GM19043 (cell line): ENCODE measurements around the gene PTPRN.
"Not testable (repeated sequence)": the region's sequence is repeated elsewhere in the genome, so short reads cannot be mapped to it uniquely, and the experiment has no call there.

Experiments
- ATAC-seq: cut with Tn5 transposase; IDR thresholded peaks from one replicate; pipeline ENCODE4 v1.9.1; 2021; ENCODE audit warnings: low read depth; ENCODE audit not compliant: unreplicated experiment

PTPRN gene

DNA sequence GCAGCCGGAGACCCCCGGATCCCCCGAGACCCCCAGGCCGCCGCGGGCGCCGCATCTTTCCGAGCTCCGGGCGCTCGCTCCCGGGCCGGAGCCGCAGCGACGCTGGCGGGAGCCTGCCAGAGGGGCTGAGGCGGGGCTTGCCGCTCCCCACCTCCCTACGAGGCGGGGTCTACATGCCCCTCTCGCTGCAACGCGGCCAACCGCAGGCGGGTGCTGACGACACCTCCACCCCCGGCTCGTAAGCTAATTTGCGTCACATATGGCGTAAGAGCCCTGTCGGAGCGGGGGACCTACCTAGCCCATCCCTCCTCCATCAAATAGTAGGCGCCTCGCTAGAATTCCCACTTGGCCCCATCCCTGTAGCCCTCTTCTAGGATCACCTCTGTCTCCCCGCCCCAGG is at the start of gene PTPRN:
Gene PTPRN, minus strand, starts transcription at position 124 of the 400 bp plus-strand sequence. Its CDS starts 69 bp downstream, at position 55.
- ATAC-seq: no peak

DNA sequence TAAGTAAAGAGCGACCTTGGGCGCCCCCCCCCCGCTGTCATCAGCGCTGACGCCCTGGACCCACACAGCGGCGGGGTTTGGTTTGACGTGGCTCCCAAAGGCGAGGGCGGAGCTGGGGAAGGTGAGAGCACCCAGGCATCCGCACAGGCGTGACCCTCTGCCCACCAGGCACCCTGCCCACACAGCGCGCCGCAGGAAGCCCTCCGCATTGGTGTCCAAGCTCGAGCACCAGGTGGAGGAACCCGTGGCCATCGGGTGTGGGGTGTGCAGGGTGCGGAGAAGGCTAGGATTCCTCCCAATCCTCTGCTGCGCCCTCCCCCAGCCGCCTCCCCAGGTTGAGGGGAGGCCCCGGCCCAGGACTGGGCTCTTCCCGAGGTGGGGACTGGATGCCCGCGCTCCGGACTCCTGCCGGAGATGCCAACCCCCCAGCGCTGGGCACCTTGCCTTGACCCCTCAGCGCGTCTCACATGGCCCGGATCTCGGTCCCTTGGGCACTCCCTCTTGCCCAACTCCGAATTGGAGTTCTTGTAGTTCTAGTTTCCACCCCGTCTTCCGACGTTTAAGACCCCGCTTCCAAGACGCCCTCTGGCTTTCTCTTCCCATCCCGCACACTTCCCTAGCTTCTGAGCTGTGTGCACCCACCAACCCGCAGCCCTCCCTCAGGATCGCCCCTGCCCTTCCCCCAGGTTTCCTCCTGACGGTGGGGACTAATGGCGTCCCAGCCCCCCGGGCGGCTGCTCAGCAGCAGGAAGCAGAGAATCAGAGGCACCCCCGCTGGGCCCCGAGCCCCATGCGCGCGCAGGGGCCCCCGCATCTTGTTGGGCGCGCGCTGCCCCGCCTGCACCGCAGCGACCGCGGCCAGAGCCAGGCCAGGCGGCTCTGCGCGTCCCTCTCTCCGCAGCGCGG is 49.2 kb upstream of the PTPRN start:
- ATAC-seq: no peak

- ATAC-seq: no peak
Measured at GRCh38 chr2:219356834-219357233, 47.6 kb upstream of the PTPRN start.

GRCh38 chr2:219354582-219354981 is 45.4 kb upstream of the PTPRN start:
- ATAC-seq: no peak

DNA sequence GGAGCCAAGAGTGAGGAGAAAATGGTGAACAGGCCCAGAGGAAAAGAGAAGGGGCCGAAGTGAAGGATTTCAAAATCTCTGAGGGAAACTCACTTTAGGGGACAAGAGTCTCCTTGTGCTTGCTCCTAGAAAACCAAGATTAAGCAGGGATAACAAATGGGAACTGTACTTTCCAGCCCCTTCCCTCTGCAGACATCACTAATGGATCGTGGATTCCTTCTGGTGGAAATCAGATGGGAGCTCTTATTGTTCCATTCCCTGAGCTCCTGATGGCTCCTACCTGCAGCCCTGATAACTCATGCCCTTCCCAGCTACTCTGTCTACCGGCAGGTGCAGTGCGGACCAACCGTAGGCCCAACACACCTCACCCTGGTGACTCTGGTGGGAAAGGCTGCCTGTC is 43.9 kb upstream of the PTPRN start:
- no peak for ATAC-seq

DNA sequence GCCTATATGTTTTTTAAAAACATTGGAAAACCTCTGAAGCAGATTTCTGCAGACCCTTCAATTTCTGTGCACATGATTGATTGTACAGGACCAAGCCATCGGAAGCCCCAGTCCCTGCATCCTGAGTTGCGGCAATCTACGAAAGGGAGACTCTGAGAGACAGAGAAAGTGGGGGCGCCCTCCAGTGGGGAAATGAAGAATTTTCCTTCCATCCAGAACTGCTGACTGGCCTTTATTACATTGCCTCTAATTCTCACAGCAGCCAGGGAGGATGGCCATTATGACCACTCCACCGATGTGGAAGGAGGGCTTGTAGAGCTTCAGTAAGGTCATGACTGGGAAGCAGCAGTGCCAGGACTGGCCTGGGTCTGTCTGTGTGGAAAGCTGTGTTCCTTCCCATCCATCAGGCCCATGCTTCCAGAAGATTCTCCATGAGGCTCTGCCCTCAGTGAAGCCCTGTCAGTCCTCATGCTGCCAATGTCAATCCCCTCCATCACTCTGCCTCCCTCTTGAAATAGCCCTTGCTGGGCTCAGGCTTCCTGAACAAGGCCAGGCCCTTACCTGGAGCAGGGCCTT is 43.3 kb upstream of the PTPRN start:
- ATAC-seq: no peak

GRCh38 chr2:219350710-219351221 is 41.6 kb upstream of the PTPRN start:
- ATAC-seq: no peak

DNA sequence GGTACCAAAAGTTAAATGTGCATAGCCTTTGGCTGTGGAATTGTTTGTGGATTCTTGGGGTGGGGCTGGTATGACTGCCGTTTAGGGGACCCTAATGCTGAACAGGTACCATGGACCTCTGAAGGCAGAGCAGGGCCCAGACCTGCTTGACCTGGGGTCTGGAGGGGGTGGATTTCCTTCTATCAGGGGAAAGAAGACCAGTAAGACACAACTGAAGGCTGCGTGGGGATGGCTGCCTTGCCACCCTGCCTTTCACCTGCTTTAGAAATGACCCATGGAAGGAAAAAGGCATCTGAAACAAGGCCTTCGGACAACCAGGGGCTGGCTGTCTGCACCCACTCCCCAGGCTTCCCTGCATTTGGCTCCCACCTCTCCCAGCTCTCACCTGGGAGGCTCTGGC is 41.0 kb upstream of the PTPRN start:
- ATAC-seq: no peak

DNA sequence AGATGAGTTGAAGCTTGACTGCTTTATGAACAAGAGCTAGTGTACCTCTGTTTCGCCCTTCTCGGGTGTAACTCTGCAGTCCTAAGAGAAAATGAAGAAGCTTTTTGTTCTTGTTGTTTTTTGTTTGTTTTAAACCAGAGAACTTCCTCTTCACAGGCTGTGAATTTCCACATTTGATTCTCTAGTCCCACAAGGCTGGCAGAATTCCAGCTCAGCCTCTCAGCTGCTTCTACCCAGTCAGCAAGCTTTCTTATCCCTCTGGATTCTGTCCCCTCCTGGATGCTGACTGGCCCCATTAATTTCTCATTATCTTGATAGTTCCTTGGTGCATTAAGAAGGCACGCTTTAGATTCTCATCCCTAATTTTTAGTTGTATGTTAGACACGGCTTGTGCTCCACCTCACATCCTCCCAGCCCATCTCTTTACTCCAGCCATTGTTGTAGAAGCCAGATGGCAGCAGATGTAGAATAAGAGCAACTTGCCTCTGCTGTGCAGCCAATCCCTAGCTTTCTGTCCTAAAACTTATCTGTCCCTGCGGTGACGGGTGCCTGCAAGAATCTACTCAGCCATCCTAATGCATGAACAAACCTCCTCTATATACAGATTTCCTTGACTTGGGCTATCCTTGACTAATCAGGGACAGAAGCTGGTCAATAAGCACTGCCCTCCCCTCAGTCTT is 35.7 kb upstream of the PTPRN start:
- ATAC-seq: no peak

DNA sequence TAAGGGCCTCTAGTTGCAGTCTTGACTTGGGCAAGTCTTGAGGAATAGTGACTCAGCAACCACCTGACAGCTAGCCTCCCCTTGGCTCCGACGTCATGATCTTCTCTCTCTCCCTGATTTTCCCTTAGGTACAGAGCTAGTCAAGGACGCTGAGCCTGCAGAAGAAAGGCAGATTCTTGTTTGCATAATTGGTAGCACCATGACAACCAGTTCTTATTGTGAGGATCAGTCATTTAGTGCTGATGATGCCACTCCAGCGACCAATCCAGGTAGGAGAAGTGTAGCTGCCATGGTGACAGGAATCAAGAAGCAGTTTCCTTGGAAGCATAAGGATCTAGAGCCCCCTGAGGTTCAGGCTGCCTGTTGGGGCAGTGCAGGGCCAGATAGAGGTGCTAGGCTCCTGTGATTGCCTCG is 26.2 kb upstream of the PTPRN start:
- ATAC-seq: no peak

DNA sequence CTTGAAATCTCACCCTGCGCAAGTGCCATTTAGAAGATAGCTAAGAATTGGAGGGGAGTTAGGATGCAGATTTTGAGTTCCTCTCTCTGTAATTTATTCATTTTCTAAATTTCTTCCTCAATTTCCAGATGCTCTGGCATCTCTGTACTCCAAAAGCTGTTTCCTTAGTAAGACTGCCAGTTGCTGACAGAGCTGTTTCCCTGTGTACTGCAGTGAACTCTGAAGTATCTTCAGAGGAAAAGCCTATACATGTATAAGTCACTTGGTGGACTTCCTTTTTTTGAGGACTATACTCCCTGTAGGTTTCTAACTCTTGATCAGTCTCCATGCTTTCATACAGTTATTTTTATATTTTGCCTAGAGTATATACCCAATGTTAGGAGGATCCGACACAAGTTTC is 24.9 kb upstream of the PTPRN start:
- no peak for ATAC-seq

- no peak for ATAC-seq
Measured at GRCh38 chr2:219332542-219332941, 23.3 kb upstream of the PTPRN start, which contains the start of gene RESP18. TSS of gene RESP18 (minus strand) at chr2:219332744.

DNA sequence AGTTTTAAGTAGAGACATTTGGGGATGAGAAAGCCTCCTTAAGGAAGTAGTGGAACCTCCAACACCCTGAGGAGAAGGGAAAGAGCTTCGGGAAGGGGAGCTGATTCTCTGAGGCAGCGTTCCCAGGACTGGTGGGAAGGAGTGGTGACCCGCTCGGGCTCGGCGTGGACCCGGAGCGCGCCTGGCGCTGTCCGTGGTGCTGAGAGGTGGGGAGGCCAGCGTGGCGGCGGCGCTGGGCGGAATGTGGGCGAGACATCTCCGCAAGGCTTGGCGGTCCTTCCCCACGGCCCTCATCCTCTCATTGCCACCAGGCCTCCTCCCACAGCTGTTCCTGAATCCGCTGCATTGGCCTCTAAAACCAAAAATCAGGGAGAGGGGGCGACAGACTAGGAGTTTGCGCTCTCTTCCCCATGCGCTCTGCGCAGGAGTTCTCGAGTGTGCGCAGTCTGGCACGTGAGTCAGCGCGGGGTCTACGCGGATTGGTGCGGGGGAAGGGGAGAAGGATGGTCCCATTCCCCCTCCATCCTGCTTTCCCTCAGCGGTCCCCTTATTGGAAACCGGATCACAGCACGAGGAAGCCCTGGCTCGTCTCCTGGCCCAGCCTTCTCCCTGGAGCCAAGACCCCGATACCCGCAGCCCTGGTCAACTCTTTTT is 22.5 kb upstream of the PTPRN start:
- no peak for ATAC-seq

- no peak for ATAC-seq
Measured at GRCh38 chr2:219327719-219328118, 18.5 kb upstream of the PTPRN start.

DNA sequence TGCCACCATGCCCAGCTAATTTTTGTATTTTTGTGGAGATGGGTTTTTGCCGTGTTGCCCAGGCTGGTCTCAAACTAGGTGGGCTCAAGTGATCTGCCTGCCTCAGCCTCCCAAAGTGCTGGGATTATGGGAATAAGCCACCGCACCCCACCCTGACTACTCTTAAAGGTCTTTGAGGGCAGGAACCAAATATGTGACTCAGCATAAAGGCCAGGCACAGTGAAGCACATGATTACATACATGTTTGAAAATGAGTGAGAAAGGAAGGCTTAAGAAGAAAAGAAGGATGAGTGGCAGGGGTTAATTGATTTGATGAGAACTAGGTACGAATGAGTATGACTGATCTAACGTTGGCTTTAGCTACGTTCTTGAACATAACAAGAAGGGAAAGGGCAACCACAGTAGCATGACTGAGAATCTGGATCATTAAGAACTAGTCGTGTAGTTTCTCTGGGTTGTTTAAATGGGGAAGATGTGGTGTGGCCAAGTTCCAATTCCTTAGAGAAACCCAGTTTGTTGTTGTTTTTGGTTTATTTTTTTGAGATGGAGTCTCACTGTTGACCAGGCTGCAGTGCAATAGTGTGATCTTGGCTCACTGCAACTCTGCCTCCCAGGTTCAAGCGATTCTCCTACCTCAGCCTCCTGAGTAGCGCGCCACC is 16.6 kb upstream of the PTPRN start:
- no peak for ATAC-seq

GRCh38 chr2:219325136-219325535 is 15.9 kb upstream of the PTPRN start:
- no peak for ATAC-seq

GRCh38 chr2:219323434-219323833 is 14.2 kb upstream of the PTPRN start:
- ATAC-seq: no peak

GRCh38 chr2:219314804-219315468 is 5.7 kb upstream of the PTPRN start:
- no peak for ATAC-seq

GRCh38 chr2:219312683-219313263 is 3.6 kb upstream of the PTPRN start:
- ATAC-seq: not testable (repeated sequence)
